DMS79 treated with DMSO at 0.1 percent for 48 hours (cell line): ENCODE results near the gene SLAMF7.

Source experiments
- DNase-seq: peaks from one replicate; lab custom pipeline; 2025; lab: John Stamatoyannopoulos, UW

The SLAMF7 gene

GRCh38 chr1:160800645-160801408 lies 61.8 kb downstream of the SLAMF7 start:
- no peak for DNase-seq

GRCh38 chr1:160801836-160802580 lies 63.0 kb downstream of the SLAMF7 start:
- no peak for DNase-seq
